Effector CD4-positive, alpha-beta T cell (primary cell): ENCODE measurements around the gene PCDHGA9. TPM values are rescaled to one million over a fixed set of nuclear protein-coding genes. Genes with fewer than 3 reads are reported as not detected.
"Not testable (repeated sequence)": the region's sequence is repeated elsewhere in the genome, so short reads cannot be mapped to it uniquely, and the experiment has no call there.

ENCODE experiments used
- DNase-seq: peaks from one replicate; pipeline ENCODE4 v3.0.0-alpha.2; 2020
- total RNA-seq: gene quantifications from one replicate; lab custom pipeline; 2026; lab: John Stamatoyannopoulos, UW

The PCDHGA9 gene
- not detected for total RNA-seq

DNA sequence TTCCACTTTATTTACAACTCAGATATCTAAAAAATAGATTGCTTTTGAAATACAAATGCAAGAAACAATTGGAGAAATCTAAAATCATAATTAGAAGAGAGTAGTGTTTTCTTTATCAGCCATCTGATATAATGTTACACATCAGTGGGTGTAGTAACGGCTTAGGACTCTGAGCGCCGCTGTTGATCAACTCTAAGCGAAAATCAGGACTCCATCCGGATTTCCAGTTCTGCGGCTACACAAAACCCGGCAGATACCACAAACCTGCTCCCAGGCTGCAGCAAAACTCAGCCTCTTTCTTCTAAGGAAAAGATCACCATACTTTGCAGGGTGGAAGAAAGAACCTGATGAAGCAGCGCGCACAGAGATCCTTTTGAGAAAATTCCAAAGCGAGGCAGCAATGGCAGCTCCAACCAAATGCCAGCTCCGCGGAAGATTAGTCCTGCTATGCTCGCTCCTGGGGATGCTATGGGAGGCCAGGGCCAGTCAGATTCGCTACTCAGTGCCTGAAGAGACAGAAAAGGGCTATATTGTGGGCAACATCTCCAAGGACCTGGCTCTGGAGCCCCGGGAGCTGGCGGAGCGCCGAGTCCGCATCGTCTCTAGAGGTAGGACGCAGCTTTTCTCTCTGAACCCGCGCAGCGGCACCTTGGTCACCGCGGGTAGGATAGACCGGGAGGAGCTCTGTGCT, at the start of gene PCDHGA9:
PCDHGA9 (plus strand) TSS at position 226 of the 691 bp plus-strand sequence; CDS start at position 401, 175 bp downstream.
- DNase-seq = no peak

- DNase-seq = no peak
These were observed 47.6 kb upstream of the PCDHGA9 start, which contains the start of gene PCDHGA4 for GRCh38 chr5:141354900-141355469. PCDHGA4 (plus strand) TSS chr5:141355021; CDS start chr5:141355108, 87 bp downstream.

DNA sequence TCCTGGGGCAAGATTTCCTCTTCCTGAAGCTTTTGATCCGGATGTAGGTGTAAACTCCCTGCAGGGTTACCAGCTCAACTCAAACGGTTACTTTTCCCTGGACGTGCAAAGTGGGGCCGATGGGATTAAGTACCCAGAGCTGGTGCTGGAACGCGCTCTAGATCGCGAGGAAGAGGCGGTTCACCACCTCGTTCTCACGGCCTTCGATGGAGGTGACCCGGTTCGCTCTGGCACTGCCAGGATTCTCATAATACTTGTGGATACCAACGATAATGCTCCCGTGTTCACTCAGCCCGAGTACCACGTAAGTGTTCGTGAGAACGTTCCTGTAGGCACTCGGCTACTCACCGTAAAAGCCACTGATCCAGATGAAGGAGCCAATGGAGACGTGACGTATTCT, 46.9 kb upstream of the PCDHGA9 start:
- DNase-seq = no peak

DNA sequence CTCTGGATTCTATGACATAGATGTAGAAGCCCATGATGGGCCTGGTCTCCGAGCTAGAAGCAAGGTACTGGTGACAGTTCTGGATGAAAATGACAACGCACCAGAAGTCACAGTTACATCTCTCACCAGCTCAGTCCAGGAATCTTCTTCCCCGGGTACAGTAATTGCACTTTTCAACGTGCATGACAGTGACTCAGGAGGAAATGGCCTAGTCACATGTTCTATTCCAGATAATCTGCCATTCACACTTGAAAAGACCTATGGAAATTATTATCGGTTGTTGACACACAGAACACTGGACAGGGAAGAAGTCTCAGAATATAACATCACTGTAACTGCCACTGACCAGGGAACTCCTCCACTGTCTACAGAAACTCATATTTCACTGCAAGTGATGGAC, 46.4 kb upstream of the PCDHGA9 start:
- no peak for DNase-seq

GRCh38 chr5:141356950-141357349, 45.6 kb upstream of the PCDHGA9 start:
- no peak for DNase-seq

- no peak for DNase-seq
These were observed 42.7 kb upstream of the PCDHGA9 start, which contains the start of gene PCDHGB2 for GRCh38 chr5:141359790-141360426. PCDHGB2 (plus strand) TSS chr5:141359994; CDS start chr5:141360136, 142 bp downstream.

- no peak for DNase-seq
These were observed 41.9 kb upstream of the PCDHGA9 start for GRCh38 chr5:141360685-141361084.

DNA sequence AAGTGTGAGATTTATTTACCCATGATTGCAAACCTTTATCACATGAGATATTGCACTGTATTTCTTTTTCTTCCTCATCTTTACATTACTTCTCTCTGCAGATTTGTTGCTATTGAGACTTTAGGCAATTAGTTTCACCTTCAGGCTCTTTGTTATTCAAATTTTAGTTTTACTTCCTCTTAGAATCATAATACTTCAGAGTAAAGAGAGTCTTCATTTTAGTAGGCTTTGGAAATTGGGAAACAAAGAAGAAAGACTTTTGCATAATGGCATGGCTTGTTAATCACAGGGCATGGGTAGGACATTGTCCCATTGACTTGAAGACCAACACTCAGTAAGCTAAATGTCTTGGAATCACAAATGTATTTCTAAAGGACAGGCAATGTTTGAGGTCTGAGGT, 39.9 kb upstream of the PCDHGA9 start:
- no peak for DNase-seq

DNA sequence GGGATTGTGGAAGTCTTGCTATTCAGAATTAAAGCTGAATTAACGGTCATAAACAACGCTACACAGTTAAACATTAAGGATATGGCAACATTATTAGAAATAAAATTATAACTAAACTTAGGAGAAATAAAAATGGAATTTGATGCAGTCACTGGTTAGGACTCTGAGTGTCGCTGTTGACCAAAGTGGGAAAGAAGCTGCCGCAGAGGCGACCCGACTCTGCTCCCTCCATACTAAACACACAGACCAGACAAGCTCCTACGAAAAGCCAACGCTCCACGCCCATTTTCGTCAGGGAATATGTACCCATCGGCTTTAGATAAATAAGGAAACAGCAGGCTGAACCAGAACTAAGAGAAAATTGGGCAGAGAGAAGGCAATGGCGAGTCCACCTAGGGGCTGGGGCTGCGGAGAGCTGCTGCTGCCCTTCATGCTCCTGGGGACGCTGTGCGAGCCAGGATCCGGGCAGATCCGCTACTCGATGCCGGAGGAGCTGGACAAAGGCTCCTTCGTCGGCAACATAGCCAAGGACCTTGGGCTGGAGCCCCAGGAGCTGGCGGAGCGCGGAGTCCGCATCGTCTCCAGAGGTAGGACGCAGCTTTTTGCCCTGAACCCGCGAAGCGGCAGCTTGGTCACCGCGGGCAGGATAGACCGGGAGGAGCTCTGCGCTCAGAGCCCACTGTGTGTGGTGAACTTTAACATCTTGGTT, 38.5 kb upstream of the PCDHGA9 start, which contains the start of gene PCDHGA5:
PCDHGA5 (plus strand) TSS at position 211 of the 709 bp plus-strand sequence; CDS start at position 380, 169 bp downstream.
- no peak for DNase-seq

DNA sequence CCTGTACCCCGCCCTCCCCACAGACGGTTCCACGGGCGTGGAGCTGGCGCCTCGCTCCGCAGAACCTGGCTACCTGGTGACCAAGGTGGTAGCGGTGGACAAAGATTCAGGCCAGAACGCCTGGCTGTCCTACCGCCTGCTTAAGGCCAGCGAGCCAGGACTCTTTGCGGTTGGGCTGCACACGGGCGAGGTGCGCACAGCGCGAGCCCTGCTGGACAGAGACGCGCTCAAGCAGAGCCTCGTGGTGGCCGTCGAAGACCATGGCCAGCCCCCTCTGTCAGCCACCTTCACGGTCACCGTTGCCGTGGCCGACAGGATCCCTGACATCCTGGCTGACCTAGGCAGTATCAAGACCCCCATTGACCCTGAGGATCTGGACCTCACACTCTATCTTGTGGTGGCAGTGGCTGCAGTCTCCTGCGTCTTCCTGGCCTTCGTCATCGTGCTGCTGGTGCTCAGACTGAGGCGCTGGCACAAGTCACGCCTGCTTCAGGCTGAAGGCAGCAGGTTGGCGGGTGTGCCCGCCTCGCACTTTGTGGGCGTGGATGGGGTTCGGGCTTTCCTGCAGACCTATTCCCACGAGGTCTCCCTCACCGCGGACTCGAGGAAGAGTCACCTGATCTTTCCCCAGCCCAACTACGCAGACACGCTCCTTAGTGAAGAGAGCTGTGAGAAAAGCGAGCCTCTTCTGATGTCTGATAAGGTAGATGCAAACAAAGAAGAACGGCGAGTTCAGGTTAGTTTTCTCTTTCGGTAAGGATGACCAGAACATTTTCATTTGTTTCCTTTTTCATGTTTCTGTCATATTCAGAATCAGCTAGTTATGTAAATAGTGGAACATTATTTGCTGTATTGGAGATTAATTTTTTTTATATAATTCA, 36.3 kb upstream of the PCDHGA9 start:
- no peak for DNase-seq

GRCh38 chr5:141369994-141370848, 32.4 kb upstream of the PCDHGA9 start, which contains the start of gene PCDHGB3:
PCDHGB3 (plus strand) TSS chr5:141370242; CDS start chr5:141370395, 153 bp downstream.
- no peak for DNase-seq

GRCh38 chr5:141371572-141372475, 30.8 kb upstream of the PCDHGA9 start:
- no peak for DNase-seq

DNA sequence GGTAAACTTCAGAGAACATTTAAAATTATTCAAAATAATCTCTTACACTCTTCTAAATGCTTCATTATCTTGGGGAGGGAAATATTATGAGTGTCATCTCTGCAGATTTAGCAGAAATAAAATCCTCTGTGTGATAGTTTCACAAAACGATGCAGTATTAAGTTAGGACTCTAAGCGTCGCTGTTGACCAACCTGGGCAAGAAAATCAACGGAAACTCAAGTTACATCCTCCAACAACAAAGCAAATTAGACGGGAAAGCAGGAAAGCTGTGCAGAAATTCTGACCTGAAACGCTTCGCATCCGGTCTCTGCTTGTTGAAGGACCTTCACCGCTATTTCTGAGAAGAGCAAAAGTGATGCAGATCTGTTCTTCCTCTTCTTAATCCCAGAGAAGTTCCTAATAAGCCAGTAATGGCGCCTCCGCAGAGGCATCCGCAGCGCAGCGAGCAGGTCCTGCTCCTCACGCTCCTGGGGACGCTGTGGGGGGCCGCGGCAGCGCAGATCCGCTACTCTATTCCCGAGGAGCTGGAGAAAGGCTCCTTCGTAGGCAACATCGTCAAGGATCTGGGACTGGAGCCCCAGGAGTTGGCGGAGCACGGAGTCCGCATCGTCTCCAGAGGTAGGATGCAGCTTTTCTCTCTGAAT, 28.8 kb upstream of the PCDHGA9 start, which contains the start of gene PCDHGA6:
PCDHGA6 (plus strand) TSS at position 219 of the 645 bp plus-strand sequence; CDS start at position 412, 193 bp downstream.
- no peak for DNase-seq

- no peak for DNase-seq
These were observed 28.0 kb upstream of the PCDHGA9 start for GRCh38 chr5:141374627-141375026.

- DNase-seq = not testable (repeated sequence)
These were observed 27.0 kb upstream of the PCDHGA9 start for GRCh38 chr5:141375444-141376155.

- no peak for DNase-seq
These were observed 19.9 kb upstream of the PCDHGA9 start, which contains the start of gene PCDHGA7 for GRCh38 chr5:141382469-141383294. PCDHGA7 (plus strand) TSS chr5:141382742; CDS start chr5:141382900, 158 bp downstream.

DNA sequence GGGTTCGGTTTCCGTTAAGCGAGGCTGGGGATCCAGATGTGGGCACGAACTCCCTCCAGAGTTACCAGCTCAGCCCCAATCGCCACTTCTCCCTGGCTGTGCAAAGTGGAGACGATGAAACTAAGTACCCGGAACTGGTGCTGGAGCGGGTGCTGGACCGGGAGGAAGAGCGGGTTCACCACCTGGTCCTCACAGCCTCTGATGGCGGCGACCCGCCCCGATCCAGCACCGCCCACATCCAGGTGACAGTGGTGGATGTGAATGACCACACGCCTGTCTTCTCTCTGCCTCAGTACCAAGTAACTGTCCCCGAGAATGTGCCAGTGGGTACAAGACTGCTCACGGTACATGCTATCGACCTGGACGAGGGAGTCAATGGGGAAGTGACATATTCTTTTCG, 19.2 kb upstream of the PCDHGA9 start:
- no peak for DNase-seq
